ENCODE data around the gene SMS. TPM values are rescaled to one million over a fixed set of nuclear protein-coding genes. Genes with fewer than 3 reads are reported as not detected.

SMS gene
- total RNA-seq, 1 donor from 2014 or later: 53.4 TPM

DNA sequence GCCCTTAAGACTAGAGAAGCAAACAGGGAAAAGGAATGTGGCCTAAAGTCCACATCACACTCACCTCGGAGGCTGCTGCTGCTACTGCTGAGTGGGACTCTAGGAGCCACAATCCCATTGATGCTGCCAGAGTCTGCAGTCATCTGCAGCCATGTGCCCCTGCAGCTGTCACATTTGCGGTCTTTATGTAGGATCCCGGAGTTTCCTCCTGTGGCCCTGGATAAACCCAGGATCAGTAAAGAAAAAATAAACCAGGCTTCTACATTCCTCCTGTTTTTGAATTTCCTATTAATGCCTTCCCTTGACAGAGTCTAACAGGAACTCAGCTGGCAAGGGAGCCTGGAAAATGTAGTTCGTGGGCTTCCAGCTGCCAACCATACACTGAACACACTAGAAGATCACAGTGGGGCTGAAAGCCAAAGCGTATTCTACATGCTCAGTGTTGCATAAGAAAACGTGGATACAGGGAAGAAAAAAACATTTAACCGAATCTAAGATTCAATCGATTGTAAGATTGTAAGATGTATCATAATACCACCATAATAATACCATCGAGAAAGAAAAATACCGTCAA, 81.3 kb downstream of the SMS start:
- no peaks in the 10 kb centered on the region for H3K4me1 ChIP-seq
- DNase-seq (no peak), ATAC-seq (no peak)
- H3K27me3 ChIP-seq: no peaks in the 10 kb centered on the region
- H3K27ac ChIP-seq: no peak overlapping the region
- H3K4me3 ChIP-seq: no peak overlapping the region
- intact Hi-C loops (cut with DNase I): no loop called here
- TF ChIP-seq, protein P1, sequence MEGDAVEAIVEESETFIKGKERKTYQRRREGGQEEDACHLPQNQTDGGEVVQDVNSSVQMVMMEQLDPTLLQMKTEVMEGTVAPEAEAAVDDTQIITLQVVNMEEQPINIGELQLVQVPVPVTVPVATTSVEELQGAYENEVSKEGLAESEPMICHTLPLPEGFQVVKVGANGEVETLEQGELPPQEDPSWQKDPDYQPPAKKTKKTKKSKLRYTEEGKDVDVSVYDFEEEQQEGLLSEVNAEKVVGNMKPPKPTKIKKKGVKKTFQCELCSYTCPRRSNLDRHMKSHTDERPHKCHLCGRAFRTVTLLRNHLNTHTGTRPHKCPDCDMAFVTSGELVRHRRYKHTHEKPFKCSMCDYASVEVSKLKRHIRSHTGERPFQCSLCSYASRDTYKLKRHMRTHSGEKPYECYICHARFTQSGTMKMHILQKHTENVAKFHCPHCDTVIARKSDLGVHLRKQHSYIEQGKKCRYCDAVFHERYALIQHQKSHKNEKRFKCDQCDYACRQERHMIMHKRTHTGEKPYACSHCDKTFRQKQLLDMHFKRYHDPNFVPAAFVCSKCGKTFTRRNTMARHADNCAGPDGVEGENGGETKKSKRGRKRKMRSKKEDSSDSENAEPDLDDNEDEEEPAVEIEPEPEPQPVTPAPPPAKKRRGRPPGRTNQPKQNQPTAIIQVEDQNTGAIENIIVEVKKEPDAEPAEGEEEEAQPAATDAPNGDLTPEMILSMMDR (IDR thresholded peaks at IDR 0.05): no peak
- no peaks in the 10 kb centered on the region for H3K36me3 ChIP-seq
- no peaks in the 10 kb centered on the region for H3K9me3 ChIP-seq

DNA sequence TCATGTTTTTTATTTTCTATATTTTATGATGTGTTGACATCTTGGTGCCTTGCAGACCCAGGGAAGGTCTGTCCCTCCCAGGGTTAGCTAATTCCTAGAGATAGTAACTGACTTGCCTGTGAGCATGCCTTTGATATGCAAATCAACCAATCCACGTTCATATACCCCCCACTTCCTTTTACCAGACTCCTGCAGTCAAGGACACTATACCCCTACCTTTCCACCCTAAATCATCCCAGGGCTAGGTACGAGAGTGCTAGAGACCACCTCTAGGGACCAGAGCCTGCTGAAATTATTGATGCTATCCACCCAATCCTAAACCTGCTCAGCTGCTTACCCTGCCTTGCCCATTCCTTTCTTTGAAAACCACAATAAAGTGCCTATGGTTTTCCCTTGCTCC, 84.1 kb downstream of the SMS start:
- Histone ChIP-seq H3K4me1 (no peaks in the 10 kb centered on the region), H3K27me3 (no peaks in the 10 kb centered on the region), H3K27ac (no peak overlapping the region), H3K4me3 (no peak overlapping the region), H3K36me3 (no peaks in the 10 kb centered on the region), H3K9me3 (no peaks in the 10 kb centered on the region)
- intact Hi-C loops (cut with DNase I): no loop called here
- DNase-seq: no peak
- no peak for ATAC-seq
- TF ChIP-seq, protein P1 (IDR thresholded peaks at IDR 0.05): no peak

DNA sequence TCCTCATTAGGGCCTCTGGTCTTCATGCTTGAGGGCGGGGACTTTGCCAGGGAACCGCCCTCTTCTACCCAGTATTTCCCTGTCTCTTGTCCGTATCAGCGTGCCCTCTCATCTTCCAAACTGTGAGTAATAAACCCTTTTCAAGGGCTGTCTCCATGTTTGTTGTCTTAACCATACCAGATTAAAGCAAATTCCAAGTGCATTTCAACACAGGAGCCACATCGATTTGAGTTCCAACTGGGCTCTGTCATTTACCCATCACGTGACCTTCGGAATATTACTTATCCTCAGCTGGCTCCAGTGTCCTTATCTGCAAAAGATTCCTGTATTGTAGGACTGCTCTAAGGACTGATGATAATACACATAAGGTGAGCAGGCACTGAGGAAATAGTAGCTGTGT, 85.2 kb downstream of the SMS start:
- H3K27ac ChIP-seq: no peak overlapping the region
- no peaks in the 10 kb centered on the region for H3K4me1 ChIP-seq
- TF ChIP-seq, protein P1 (IDR thresholded peaks at IDR 0.05): no peak
- no peaks in the 10 kb centered on the region for H3K36me3 ChIP-seq
- intact Hi-C loops (cut with DNase I): no loop called here
- H3K4me3 ChIP-seq: no peak overlapping the region
- ATAC-seq (no peak), DNase-seq (no peak)
- H3K9me3 ChIP-seq: no peaks in the 10 kb centered on the region
- no peaks in the 10 kb centered on the region for H3K27me3 ChIP-seq

DNA sequence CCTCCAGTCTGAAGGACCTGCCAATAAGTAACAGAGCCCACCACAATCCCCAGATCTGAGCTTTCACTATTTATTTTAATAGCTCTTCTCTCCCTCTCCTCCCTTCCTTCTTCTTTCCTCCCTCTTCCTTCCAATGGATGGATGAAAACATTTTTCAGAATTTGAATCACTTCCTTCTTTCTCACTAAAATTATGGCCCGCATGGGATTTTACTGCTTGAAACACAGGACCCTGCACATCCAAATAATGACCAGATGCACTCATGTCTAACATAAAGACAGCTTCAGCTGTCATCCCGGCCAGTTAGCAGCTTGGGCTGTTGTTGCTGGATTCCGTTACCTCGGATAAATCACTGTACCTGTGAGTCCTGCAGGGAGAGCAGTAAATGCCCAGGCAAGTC, 86.2 kb downstream of the SMS start:
- Histone ChIP-seq H3K4me3 (no peak overlapping the region), H3K36me3 (no peaks in the 10 kb centered on the region), H3K27ac (no peak overlapping the region), H3K27me3 (no peaks in the 10 kb centered on the region), H3K4me1 (no peaks in the 10 kb centered on the region), H3K9me3 (no peaks in the 10 kb centered on the region)
- intact Hi-C loops (cut with DNase I): no loop called here
- no peak for DNase-seq
- ATAC-seq: no peak
- TF ChIP-seq, protein P1 (IDR thresholded peaks at IDR 0.05): no peak

DNA sequence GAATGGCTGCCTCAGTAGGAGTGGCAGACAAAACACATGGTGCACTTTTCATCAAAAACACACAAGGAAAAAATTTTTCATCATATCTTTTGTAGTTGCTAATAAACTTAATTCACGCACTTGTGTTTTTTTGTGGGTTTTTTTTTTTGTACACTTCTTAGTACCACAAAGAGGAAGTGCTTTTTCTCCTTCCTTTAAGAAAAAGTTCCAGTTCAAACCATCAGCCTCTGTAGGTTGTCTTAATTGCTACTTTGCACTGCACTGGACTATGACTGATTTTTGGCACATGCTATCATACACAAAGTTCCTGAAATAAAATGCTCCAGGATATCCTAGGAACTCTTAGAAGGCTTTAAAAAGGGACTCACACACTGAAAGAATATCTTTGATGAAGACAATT, 91.6 kb downstream of the SMS start, which contains the start of gene PHEX:
Gene PHEX (plus strand): TSS at position 242 of the 400 bp plus-strand sequence. CDS start 681 bp downstream, outside the sequence.
- no peaks in the 10 kb centered on the region for H3K36me3 ChIP-seq
- H3K4me1 ChIP-seq: no peaks in the 10 kb centered on the region
- TF ChIP-seq, protein P1 (IDR thresholded peaks at IDR 0.05): no peak
- no peak within 1 kb of the TSS for H3K4me3 ChIP-seq
- intact Hi-C loops (cut with DNase I): no loop called here
- ATAC-seq: no peak
- no peaks in the 10 kb centered on the region for H3K9me3 ChIP-seq
- no peak within 1 kb of the TSS for H3K27ac ChIP-seq
- no peak for DNase-seq
- no peaks in the 10 kb centered on the region for H3K27me3 ChIP-seq

DNA sequence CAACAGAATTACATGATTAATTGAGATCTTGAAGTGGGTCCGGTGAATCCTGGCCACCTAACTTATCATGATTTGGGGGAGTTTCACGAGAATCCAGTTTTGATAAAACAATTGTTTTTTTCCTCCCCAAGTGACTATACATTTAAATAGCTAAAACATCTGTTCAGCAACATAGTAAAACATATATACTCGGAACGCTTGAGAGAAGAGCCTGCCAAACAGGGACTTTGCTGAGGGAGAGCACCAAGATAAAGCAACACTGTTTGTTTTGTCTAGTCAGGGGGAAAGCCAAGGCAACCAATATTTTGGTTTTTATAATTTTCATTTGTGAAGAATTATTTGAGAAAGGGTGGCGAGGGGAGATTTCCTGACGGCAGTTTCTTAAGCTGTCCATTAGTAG, 92.0 kb downstream of the SMS start:
- DNase-seq (no peak), ATAC-seq (no peak)
- Histone ChIP-seq H3K4me3 (no peak overlapping the region), H3K27me3 (no peaks in the 10 kb centered on the region), H3K4me1 (no peaks in the 10 kb centered on the region), H3K36me3 (no peaks in the 10 kb centered on the region), H3K27ac (no peak overlapping the region), H3K9me3 (no peaks in the 10 kb centered on the region)
- intact Hi-C loops (cut with DNase I): no loop called here
- TF ChIP-seq, protein P1 (IDR thresholded peaks at IDR 0.05): no peak

All from upper lobe of right lung (tissue), 1 donor.